GM21717 (cell line): ENCODE results near the gene IQSEC1.

Source experiments
- ATAC-seq: cut with Tn5 transposase; IDR thresholded peaks from one replicate; pipeline ENCODE4 v1.9.1; 2021; ENCODE audit warnings: mild to moderate bottlenecking, moderate library complexity; ENCODE audit not compliant: unreplicated experiment

IQSEC1 gene

GRCh38 chr3:12902181-12902999, 170.8 kb downstream of the IQSEC1 start:
- ATAC-seq: no peak

GRCh38 chr3:12901623-12902045, 171.6 kb downstream of the IQSEC1 start:
- ATAC-seq: no peak

GRCh38 chr3:12900885-12901411, 172.3 kb downstream of the IQSEC1 start:
- ATAC-seq: no peak

GRCh38 chr3:12898965-12899755, 174.1 kb downstream of the IQSEC1 start:
- ATAC-seq: no peak

- ATAC-seq: no peak
These were observed 174.8 kb downstream of the IQSEC1 start for GRCh38 chr3:12898290-12898964.

- no peak for ATAC-seq
These were observed 175.6 kb downstream of the IQSEC1 start for GRCh38 chr3:12897381-12898289.

GRCh38 chr3:12896063-12896985, 176.9 kb downstream of the IQSEC1 start:
- ATAC-seq: no peak

GRCh38 chr3:12895391-12896062, 177.7 kb downstream of the IQSEC1 start:
- ATAC-seq: no peak

GRCh38 chr3:12894629-12895028, 178.6 kb downstream of the IQSEC1 start:
- ATAC-seq: no peak

- no peak for ATAC-seq
These were observed 179.4 kb downstream of the IQSEC1 start for GRCh38 chr3:12893852-12894251.

- ATAC-seq: no peak
These were observed 180.0 kb downstream of the IQSEC1 start for GRCh38 chr3:12893247-12893646.

- no peak for ATAC-seq
These were observed 180.4 kb downstream of the IQSEC1 start for GRCh38 chr3:12892840-12893189.

GRCh38 chr3:12891985-12892839, 181.0 kb downstream of the IQSEC1 start:
- ATAC-seq: no peak

- no peak for ATAC-seq
These were observed 181.7 kb downstream of the IQSEC1 start for GRCh38 chr3:12891391-12891984.

GRCh38 chr3:12890610-12891390, 182.4 kb downstream of the IQSEC1 start:
- no peak for ATAC-seq

GRCh38 chr3:12886736-12887135, 186.5 kb downstream of the IQSEC1 start:
- ATAC-seq: no peak
